GM19324 (cell line): ENCODE measurements around the gene PDXK.

Experiments used
- ATAC-seq: cut with Tn5 transposase; IDR thresholded peaks from one replicate; pipeline ENCODE4 v1.9.1; 2021; ENCODE audit warnings: mild to moderate bottlenecking, moderate library complexity; ENCODE audit not compliant: unreplicated experiment, low FRiP score

Gene PDXK

GRCh38 chr21:43760391-43760958 is 41.5 kb downstream of the PDXK start:
- no peak for ATAC-seq

- no peak for ATAC-seq
Measured at GRCh38 chr21:43761886-43762285, 43.0 kb downstream of the PDXK start.

- no peak for ATAC-seq
Measured at GRCh38 chr21:43762303-43763128, 43.6 kb downstream of the PDXK start.

- no peak for ATAC-seq
Measured at GRCh38 chr21:43763901-43764523, 45.1 kb downstream of the PDXK start.

GRCh38 chr21:43764576-43765495 is 45.9 kb downstream of the PDXK start:
- ATAC-seq: no peak

- no peak for ATAC-seq
Measured at GRCh38 chr21:43766734-43767497, 48.0 kb downstream of the PDXK start.

- no peak for ATAC-seq
Measured at GRCh38 chr21:43767498-43767983, 48.6 kb downstream of the PDXK start.

- no peak for ATAC-seq
Measured at GRCh38 chr21:43767984-43768867, 49.3 kb downstream of the PDXK start.

GRCh38 chr21:43768868-43769167 is 49.9 kb downstream of the PDXK start:
- no peak for ATAC-seq

- no peak for ATAC-seq
Measured at GRCh38 chr21:43769325-43769958, 50.5 kb downstream of the PDXK start.

- ATAC-seq: no peak
Measured at GRCh38 chr21:43770066-43770655, 51.2 kb downstream of the PDXK start.

GRCh38 chr21:43771199-43771675 is 52.3 kb downstream of the PDXK start:
- ATAC-seq: no peak

GRCh38 chr21:43771698-43772424 is 52.9 kb downstream of the PDXK start:
- no peak for ATAC-seq

GRCh38 chr21:43772425-43772821 is 53.5 kb downstream of the PDXK start:
- no peak for ATAC-seq

GRCh38 chr21:43774163-43774562 is 55.2 kb downstream of the PDXK start:
- no peak for ATAC-seq

- ATAC-seq: no peak
Measured at GRCh38 chr21:43775190-43775589, 56.3 kb downstream of the PDXK start.

- peak; percentile 67 for ATAC-seq
Measured at GRCh38 chr21:43775795-43776430, 57.0 kb downstream of the PDXK start, which contains the start of gene CSTB. CSTB (minus strand) TSS chr21:43776308; CDS start chr21:43776269, 39 bp downstream.
